ENCODE results near the gene OR2T3.
"Not testable (repeated sequence)": the region's sequence is repeated elsewhere in the genome, so short reads cannot be mapped to it uniquely, and the experiment has no call there.

The OR2T3 gene

DNA sequence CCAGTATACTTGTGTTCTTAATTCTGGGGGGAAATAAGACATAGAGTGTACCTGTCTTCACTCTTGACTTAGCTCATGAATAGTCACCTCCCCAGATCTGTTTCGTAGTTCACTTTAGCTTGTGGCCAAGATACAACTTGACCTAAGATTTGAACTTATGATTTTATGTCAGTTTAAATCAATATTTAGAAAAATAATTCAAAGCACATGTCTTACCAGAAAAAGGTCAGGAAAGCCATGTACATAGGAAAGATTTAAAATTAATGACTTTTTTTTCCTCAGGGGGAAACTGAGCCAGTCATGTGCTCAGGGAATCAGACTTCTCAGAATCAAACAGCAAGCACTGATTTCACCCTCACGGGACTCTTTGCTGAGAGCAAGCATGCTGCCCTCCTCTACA is at the start of gene OR2T3:
TSS of gene OR2T3 (plus strand) at position 301 of the 400 bp plus-strand sequence. CDS start at position 301, 0 bp downstream.
- not testable (repeated sequence) for DNase-seq

- not testable (repeated sequence) for DNase-seq
These were observed 45.5 kb upstream of the OR2T3 start for GRCh38 chr1:248427526-248428191.

- DNase-seq, result not testable (repeated sequence)
These were observed 45.0 kb upstream of the OR2T3 start for GRCh38 chr1:248428192-248428533.

DNA sequence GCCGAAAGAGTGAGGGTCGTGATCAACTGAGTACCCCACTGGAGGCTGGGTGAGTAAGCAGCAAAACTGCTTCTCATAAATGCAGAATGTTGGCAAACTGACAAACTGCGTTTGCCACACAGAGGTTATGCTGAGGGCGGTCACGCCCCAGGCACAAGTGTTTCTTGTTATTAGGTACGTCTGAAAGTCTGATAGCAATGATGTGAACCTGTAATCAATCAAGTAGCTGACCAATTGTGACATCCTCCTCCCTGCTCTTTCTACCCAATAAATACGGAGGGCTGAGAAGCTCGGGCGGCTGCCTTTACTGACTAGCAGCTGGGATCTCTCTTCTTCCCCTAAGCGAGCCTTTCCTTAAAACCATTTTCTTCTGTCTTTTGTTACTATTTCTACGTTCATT is 41.5 kb upstream of the OR2T3 start:
- not testable (repeated sequence) for DNase-seq

DNA sequence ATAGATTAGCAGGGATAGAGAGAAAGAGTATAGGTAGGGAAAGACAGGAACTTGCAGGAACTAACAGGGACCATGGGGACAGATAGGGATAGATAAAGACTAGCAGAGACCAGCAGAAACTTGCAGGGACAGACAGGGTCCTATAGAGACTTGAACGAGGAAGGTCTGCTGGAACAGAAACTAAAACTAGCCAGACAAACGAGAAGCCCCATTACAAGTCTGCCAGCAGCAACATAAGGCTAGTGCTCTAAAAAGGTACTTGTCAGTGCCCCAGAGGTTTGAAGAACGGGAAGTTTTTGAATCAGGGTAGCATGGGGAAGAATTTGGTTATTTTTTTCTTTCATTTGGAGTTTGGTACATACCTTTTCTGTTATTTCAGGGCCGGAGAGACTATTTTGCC is 41.0 kb upstream of the OR2T3 start:
- DNase-seq, result not testable (repeated sequence)

DNA sequence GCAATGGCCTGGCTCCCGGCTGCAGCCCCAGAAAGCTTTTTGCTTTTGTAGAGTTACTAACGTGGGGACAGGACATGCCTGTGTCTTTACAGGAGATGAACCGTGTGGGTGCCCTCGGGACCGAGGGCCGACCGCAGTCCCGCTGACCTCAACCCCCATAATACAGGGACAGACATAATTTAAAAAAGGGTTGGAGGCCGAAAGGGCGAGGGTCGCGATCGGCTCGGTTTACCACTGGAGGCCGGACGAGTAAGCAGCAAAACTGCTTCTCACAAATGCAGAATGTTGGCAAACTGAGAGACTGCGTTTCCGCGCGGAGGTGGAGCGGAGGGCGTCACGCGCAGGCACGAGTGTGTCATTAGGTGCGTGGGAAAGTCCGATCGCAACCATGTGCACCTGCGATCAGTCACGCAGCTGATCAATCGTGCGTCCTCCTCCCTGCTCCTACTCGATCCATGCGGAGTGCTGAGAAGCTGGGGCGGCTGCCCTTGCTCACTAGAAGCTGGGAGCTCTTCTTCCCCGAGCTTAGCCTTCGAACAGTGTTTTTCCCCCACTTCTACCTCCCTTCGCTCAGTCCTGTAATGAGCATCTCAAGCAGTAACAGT is 39.2 kb upstream of the OR2T3 start:
- not testable (repeated sequence) for DNase-seq

DNA sequence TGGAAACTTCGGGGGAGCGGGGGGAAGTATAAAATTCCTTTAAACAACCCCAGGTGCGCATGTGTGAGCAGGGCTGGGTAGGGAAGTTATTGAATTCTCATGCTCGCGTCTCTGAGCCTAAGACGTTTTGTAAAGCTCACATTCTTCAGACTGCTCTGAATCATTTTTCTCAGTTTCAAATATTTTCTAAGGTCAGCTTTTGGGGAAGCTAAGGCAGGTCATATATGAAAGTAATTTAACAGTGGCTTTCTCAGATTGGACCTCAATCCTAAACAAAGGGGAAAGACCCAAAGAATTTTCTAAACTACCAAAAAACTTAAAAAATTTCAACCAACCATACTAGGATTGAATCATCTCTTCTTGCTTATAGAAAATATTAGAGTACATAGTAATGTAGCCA is 38.2 kb upstream of the OR2T3 start:
- not testable (repeated sequence) for DNase-seq

DNA sequence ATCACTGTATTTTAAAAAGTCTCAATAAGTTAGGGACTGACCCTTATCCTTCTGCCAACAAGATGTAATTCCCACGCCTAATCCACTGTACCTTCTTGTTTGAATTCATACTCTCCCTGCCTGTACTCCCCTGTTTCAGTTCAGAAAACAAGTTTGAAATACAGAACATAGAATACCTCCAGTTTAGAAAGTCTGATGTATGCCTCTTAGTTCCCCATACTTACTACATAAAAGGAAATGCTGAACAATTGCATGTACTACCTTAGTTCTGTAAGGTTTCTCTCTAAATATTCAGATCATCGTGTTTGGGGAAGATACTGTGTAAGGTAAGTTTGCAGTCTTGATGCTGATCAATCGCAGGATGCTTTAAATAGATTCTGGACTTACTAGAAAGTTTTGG is 36.8 kb upstream of the OR2T3 start:
- not testable (repeated sequence) for DNase-seq

GRCh38 chr1:248438668-248439067 is 34.5 kb upstream of the OR2T3 start:
- not testable (repeated sequence) for DNase-seq

GRCh38 chr1:248439283-248439682 is 33.9 kb upstream of the OR2T3 start:
- DNase-seq, result not testable (repeated sequence)

GRCh38 chr1:248442500-248443277 is 30.5 kb upstream of the OR2T3 start:
- DNase-seq, result not testable (repeated sequence)

- not testable (repeated sequence) for DNase-seq
These were observed 28.5 kb upstream of the OR2T3 start for GRCh38 chr1:248444603-248445002.

DNA sequence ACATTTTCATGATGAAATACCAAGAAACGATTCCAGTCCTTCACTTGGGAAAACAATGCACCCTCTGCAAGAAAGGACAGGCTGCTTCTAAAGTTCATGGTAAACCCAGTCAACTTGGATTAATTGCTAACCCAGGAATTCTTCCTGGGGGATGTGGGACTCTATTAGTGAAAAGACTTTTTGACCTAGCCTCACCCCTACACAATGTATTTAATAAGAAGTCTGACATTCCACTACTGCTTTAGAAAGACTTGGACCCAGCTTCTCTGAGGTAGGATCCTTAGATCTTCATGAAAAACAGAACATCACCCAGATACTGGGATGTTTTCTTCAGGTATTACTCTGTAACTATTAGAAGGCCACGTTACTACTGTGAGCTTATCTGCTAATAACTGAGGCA is 27.8 kb upstream of the OR2T3 start, which contains the start of gene OR2T2:
TSS of gene OR2T2 (plus strand) at position 239 of the 400 bp plus-strand sequence. CDS start 7,161 bp downstream, outside the sequence.
- DNase-seq, result not testable (repeated sequence)

GRCh38 chr1:248448409-248449074 is 24.6 kb upstream of the OR2T3 start:
- not testable (repeated sequence) for DNase-seq

DNA sequence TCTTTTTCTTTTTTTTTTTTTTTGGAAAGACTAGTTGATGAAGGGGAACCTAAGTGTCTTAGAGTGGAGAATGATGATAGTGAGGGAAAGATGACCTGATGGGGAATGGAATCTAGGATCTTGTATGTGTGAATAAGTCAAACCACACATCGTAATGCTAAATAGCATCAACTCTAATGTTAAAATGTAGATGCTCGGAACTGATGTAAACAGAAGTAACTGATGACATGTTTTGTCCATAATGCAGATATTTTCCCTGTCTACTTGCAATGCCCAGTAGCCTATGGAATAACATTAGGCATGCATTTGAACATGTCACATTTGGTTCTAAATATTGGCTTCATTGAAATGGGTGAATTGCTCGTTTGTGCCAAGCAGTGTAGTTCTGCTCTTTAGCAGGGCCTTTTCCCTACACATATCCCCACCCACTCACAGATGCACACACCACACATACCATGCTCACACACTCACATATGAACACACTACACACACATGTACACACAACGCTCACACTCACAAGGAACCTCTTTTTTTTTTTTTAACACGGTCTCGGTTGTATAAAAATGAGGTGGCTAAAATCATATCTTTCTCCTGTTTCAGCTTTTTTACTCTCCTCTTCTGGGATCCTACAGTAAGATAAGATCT is 23.2 kb upstream of the OR2T3 start:
- not testable (repeated sequence) for DNase-seq

- DNase-seq, result not testable (repeated sequence)
These were observed 22.5 kb upstream of the OR2T3 start for GRCh38 chr1:248450466-248451145.

- DNase-seq, result not testable (repeated sequence)
These were observed 19.5 kb upstream of the OR2T3 start for GRCh38 chr1:248453619-248454018.

- not testable (repeated sequence) for DNase-seq
These were observed 18.1 kb upstream of the OR2T3 start for GRCh38 chr1:248455045-248455444.

GRCh38 chr1:248456635-248457034 is 16.5 kb upstream of the OR2T3 start:
- not testable (repeated sequence) for DNase-seq

GRCh38 chr1:248459117-248459516 is 14.0 kb upstream of the OR2T3 start:
- not testable (repeated sequence) for DNase-seq

- DNase-seq, result no peak
These were observed 2.0 kb upstream of the OR2T3 start for GRCh38 chr1:248471154-248471553.

DNA sequence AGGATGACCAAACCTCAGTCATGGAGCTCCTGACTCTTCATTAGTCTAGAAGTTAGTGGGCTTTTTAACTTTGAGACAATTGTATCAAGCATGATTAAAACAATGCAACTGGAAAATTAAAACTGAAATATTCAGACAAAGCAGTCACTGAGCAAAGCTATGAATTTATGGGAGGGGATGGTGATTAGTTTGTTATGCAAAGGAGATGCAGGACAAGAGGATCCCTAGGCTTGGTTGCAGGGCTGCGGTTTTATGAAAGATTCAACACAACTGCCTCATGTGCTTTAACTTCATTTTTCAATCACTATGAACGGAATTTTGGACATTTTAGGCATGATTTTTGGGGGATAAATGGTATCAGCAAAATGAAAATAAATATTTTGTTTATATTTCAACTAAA is 1.0 kb upstream of the OR2T3 start:
- DNase-seq, result not testable (repeated sequence)

All from NCI-H2171 treated with DMSO at 0.1 percent for 48 hours (cell line).